ES-I3 (cell line): Measurements from ENCODE around the gene EXD2.
"Not testable (repeated sequence)": the region's sequence is repeated elsewhere in the genome, so short reads cannot be mapped to it uniquely, and the experiment has no call there.

Experiments
- H3K36me3 ChIP-seq: 2 replicates; pipeline ENCODE4 v1.6.1; 2013; ENCODE audit warnings: mild to moderate bottlenecking, low read length, control low read depth, moderate library complexity; ENCODE audit not compliant: insufficient read depth
- H3K4me1 ChIP-seq: 2 replicates; pipeline ENCODE4 v1.6.1; 2013; ENCODE audit warnings: mild to moderate bottlenecking, control low read depth, low read length; ENCODE audit not compliant: insufficient read depth
- H3K9ac ChIP-seq: 2 replicates; pipeline ENCODE4 v1.6.1; 2013; ENCODE audit warnings: low read depth, mild to moderate bottlenecking, low read length, moderate library complexity
- H3K9me3 ChIP-seq: 2 replicates; pipeline ENCODE4 v1.6.1; 2013; ENCODE audit warnings: mild to moderate bottlenecking, low read length, moderate library complexity; ENCODE audit not compliant: control insufficient read depth, insufficient read depth

Gene EXD2

DNA sequence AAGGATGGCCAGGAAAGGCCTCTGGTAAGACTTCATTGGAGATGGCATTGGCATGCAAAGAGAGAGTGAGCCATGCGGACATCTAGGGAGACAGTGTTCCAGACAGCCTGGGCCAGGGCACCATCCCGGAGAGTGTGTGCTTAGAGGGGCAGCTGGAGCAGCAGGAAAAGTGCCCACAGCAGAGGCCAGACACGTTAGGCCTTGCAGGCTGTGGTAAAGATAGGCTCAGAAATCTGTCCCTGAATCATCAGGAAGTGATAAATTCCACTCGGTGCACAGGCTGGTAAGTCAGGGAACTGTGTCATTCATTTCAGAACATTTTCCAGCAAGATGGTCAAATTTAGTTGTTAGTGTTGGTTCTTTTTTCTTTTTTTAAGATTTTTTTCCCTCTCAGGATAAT, 77.5 kb downstream of the EXD2 start:
- Histone ChIP-seq H3K9me3 (no peaks in the 10 kb centered on the region), H3K4me1 (no peaks in the 10 kb centered on the region), H3K9ac (no peak overlapping the region), H3K36me3 (no peaks in the 10 kb centered on the region)

- Histone ChIP-seq H3K36me3 (no peaks in the 10 kb centered on the region), H3K9me3 (no peaks in the 10 kb centered on the region), H3K4me1 (no peaks in the 10 kb centered on the region), H3K9ac (no peak overlapping the region)
Observed at GRCh38 chr14:69269381-69269780, 78.1 kb downstream of the EXD2 start.

GRCh38 chr14:69270097-69270496, 78.8 kb downstream of the EXD2 start:
- Histone ChIP-seq H3K4me1 (no peaks in the 10 kb centered on the region), H3K9ac (no peak overlapping the region), H3K9me3 (no peaks in the 10 kb centered on the region), H3K36me3 (no peaks in the 10 kb centered on the region)

- no peaks in the 10 kb centered on the region for H3K36me3 ChIP-seq
- H3K4me1 ChIP-seq: no peaks in the 10 kb centered on the region
- H3K9ac ChIP-seq: no peak overlapping the region
- H3K9me3 ChIP-seq: no peaks in the 10 kb centered on the region
Observed at GRCh38 chr14:69270795-69271708, 79.8 kb downstream of the EXD2 start.

GRCh38 chr14:69274321-69274720, 83.0 kb downstream of the EXD2 start:
- no peak overlapping the region for H3K9ac ChIP-seq
- no peaks in the 10 kb centered on the region for H3K9me3 ChIP-seq
- H3K4me1 ChIP-seq: no peaks in the 10 kb centered on the region
- H3K36me3 ChIP-seq: no peaks in the 10 kb centered on the region

DNA sequence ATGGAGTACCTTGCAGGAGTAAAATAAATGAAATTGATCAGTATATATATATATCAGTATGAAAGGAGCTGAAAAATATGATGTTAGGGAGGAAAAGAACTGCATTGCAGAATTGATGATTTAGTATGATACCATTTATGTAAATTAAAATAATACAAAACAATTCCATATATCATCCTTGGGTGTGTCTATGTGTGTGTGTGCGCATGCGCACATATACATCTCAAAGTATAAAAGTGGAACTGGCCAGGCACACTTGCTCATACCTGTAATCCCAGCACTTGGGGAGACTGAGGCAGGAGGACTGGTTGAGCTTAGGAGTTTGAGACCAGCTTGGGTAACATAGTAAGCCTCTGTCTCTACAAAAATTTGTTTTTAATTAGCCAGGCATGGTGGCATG, 84.0 kb downstream of the EXD2 start:
- Histone ChIP-seq H3K4me1 (no peaks in the 10 kb centered on the region), H3K36me3 (no peaks in the 10 kb centered on the region), H3K9ac (no peak overlapping the region), H3K9me3 (no peaks in the 10 kb centered on the region)

DNA sequence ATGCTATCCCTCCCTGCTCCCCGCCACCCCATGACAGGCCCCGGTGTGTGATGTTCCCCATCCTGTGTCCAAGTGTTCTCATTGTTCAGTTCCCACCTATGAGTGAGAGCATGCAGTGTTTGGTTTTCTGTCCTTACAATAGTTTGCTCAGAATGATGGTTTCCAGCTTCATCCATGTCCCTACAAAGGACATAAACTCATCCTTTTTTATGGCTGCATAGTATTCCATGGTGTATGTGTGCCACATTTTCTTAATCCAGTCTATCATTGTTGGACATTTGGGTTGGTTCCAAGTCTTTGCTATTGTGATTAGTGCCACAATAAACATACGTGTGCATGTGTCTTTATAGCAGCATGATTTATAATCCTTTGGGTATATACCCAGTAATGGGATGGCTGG, 86.1 kb downstream of the EXD2 start:
- H3K4me1 ChIP-seq, H3K9me3 ChIP-seq, H3K36me3 ChIP-seq, H3K9ac ChIP-seq: not testable (repeated sequence)

- H3K9me3 ChIP-seq: no peaks in the 10 kb centered on the region
- H3K36me3 ChIP-seq: no peaks in the 10 kb centered on the region
- H3K4me1 ChIP-seq: no peaks in the 10 kb centered on the region
- no peak overlapping the region for H3K9ac ChIP-seq
Observed at GRCh38 chr14:69280746-69281291, 89.5 kb downstream of the EXD2 start.

GRCh38 chr14:69281450-69282169, 90.3 kb downstream of the EXD2 start:
- no peaks in the 10 kb centered on the region for H3K9me3 ChIP-seq
- no peaks in the 10 kb centered on the region for H3K36me3 ChIP-seq
- H3K9ac ChIP-seq: no peak overlapping the region
- no peaks in the 10 kb centered on the region for H3K4me1 ChIP-seq

DNA sequence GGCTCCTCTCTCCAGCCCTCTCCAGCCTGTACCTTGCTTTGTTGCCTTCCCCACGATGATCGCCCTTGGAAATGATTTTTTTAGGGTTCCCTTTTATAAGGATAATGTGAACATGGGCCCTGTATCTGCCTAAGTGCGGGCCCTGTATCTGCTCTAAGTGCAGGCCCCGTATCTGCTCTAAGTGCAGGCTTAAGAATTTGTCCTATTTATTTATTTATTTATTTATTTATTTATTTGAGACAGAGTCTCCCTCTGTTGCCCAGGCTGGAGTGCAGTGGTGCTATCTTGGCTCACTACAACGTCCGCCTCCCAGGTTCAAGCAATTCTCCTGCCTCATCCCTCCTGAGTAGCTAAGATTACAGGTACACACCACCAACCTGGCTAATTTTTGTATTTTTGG, 91.2 kb downstream of the EXD2 start:
- no peaks in the 10 kb centered on the region for H3K36me3 ChIP-seq
- no peak overlapping the region for H3K9ac ChIP-seq
- H3K4me1 ChIP-seq: no peaks in the 10 kb centered on the region
- H3K9me3 ChIP-seq: no peaks in the 10 kb centered on the region

DNA sequence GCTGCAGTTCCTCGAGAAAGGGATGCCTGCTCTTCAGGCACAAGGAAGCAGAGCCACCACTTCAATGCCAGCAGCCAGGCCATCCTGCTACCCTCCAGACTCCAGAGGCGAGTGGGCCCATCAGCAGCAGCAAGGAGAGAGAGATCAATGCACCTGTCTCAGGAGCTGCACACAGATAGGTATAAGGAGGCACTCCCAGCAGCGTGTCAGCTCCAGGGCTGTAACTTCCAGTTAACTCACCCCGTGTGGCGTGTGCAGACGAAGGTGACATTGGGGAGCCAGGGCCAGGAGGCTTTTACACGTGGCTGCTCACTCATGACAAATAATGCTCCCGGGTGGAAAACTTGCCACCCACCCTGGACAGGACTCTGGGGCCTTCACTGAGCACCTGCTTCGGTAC, 92.9 kb downstream of the EXD2 start:
- Histone ChIP-seq H3K9ac (no peak overlapping the region), H3K9me3 (no peaks in the 10 kb centered on the region), H3K4me1 (peaks cover 6% of the 10 kb centered on the region), H3K36me3 (no peaks in the 10 kb centered on the region)

- no peak overlapping the region for H3K9ac ChIP-seq
- no peaks in the 10 kb centered on the region for H3K9me3 ChIP-seq
- H3K36me3 ChIP-seq: no peaks in the 10 kb centered on the region
- H3K4me1 ChIP-seq: peaks cover 6% of the 10 kb centered on the region
Observed at GRCh38 chr14:69285661-69286255, 94.5 kb downstream of the EXD2 start.

DNA sequence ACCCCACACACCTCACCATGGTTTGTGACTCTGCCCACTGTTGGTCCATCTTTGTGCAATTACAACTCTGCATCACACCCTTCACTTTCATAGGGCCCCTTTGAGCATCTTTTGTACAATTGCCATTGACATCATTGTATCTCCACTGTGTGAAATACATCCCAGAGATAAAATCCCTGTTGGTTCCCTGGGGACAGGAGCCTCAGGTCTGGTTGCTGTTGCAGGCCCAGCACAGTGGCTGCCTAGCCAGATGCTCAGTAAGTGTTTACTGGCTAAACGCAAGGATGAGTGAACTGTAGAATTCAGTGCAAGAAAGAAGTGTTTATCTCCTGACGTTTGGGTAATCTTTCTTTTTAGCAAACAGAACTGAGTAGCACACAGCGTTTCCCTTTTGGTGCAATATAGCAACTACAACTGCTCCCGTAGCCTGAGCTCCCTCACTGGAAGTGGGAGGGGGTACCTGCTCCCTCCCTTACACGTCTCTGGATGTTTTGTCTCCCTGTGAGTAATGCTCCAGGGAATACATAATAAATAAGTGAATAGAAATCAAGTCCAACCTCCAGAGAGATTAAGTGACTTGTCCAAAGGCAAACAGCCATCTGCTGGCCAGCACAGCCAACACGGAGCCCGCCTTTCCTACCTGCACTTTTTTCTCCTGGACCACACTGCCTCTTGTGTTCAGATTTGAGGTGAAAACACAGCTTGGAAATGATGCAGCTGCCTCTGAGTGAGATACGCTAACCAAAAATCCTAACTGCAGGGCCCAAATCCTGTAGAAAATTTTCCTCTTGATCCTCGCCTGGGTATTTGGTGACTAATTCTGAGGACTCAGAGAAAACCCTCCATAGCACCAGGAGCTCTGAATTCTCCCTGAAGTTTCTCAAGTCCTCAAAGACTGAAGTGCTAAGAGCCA, 96.1 kb downstream of the EXD2 start:
- Histone ChIP-seq H3K36me3 (no peaks in the 10 kb centered on the region), H3K9me3 (no peaks in the 10 kb centered on the region), H3K9ac (no peak overlapping the region), H3K4me1 (peaks cover 14% of the 10 kb centered on the region)
